Measurements from ENCODE around the gene PAX7. TPM values are rescaled to one million over a fixed set of nuclear protein-coding genes. Genes with fewer than 3 reads are reported as not detected.
"Not testable (repeated sequence)": the region's sequence is repeated elsewhere in the genome, so short reads cannot be mapped to it uniquely, and the experiment has no call there.

PAX7 gene
- not detected for total RNA-seq
- not detected for polyA plus RNA-seq
- long read RNA-seq, donor 1, result 0 reads
- long read RNA-seq, donor 2, result 0 reads
- long read RNA-seq, donor 3, result 0 reads

GRCh38 chr1:18630511-18631495, at the start of gene PAX7:
TSS of gene PAX7 (plus strand) at chr1:18630846. CDS start at chr1:18631604, 758 bp downstream.
- Histone ChIP-seq H3K27me3 (no peaks in the 10 kb centered on the region), H3K36me3 (no peaks in the 10 kb centered on the region), H3K4me3 (no peak within 1 kb of the TSS), H3K9me3 (no peaks in the 10 kb centered on the region), H3K4me1 (ENCODE audit: insufficient read depth) (no peaks in the 10 kb centered on the region), H3K27ac (no peak within 1 kb of the TSS)
- intact Hi-C loops (cut with DNase I), result no loop called here
- TF ChIP-seq EP300 (IDR thresholded peaks at IDR 0.05) (no peak), CTCF (IDR thresholded peaks at IDR 0.05) (no peak), POLR2A (IDR thresholded peaks at IDR 0.05) (no peak)
- 2% methylated on average over 70 of the region's 70 CpGs for WGBS, 3 donors
- no peak for DNase-seq

- no peaks in the 10 kb centered on the region for H3K27me3 ChIP-seq
- H3K9me3 ChIP-seq, result no peaks in the 10 kb centered on the region
- peak in 1 of 5 donors; percentile 52 for DNase-seq
- WGBS, 3 donors, result 15 to 17% (median 16%) methylated on average over 17 of the region's 17 CpGs
- H3K36me3 ChIP-seq, result no peaks in the 10 kb centered on the region
- no peaks in the 10 kb centered on the region for H3K4me1 ChIP-seq (ENCODE audit: insufficient read depth)
- no peak overlapping the region for H3K4me3 ChIP-seq
- no peak for TF ChIP-seq POLR2A (IDR thresholded peaks at IDR 0.05)
- TF ChIP-seq CTCF (IDR thresholded peaks at IDR 0.05), result no peak
- no peak for TF ChIP-seq EP300 (IDR thresholded peaks at IDR 0.05)
- H3K27ac ChIP-seq, result no peak overlapping the region
- intact Hi-C loops (cut with DNase I), result no loop called here
Observed at GRCh38 chr1:18581420-18581880, 49.2 kb upstream of the PAX7 start.

- H3K9me3 ChIP-seq, result no peaks in the 10 kb centered on the region
- DNase-seq, result no peak
- no peaks in the 10 kb centered on the region for H3K36me3 ChIP-seq
- 58 to 66% (median 60%) methylated on average over 5 of the region's 5 CpGs for WGBS, 3 donors
- H3K4me1 ChIP-seq (ENCODE audit: insufficient read depth), result no peaks in the 10 kb centered on the region
- no peak overlapping the region for H3K27ac ChIP-seq
- TF ChIP-seq CTCF (IDR thresholded peaks at IDR 0.05), result no peak
- no peak for TF ChIP-seq POLR2A (IDR thresholded peaks at IDR 0.05)
- no peak for TF ChIP-seq EP300 (IDR thresholded peaks at IDR 0.05)
- intact Hi-C loops (cut with DNase I), result no loop called here
- H3K4me3 ChIP-seq, result no peak overlapping the region
- H3K27me3 ChIP-seq, result no peaks in the 10 kb centered on the region
Observed at GRCh38 chr1:18582890-18583289, 47.8 kb upstream of the PAX7 start.

- Histone ChIP-seq H3K27me3 (no peaks in the 10 kb centered on the region), H3K9me3 (no peaks in the 10 kb centered on the region), H3K4me1 (ENCODE audit: insufficient read depth) (no peaks in the 10 kb centered on the region), H3K4me3 (no peak overlapping the region), H3K27ac (no peak overlapping the region), H3K36me3 (no peaks in the 10 kb centered on the region)
- no peak for TF ChIP-seq CTCF (IDR thresholded peaks at IDR 0.05)
- no peak for TF ChIP-seq POLR2A (IDR thresholded peaks at IDR 0.05)
- no peak for TF ChIP-seq EP300 (IDR thresholded peaks at IDR 0.05)
- intact Hi-C loops (cut with DNase I), result no loop called here
- DNase-seq, result peak in 1 of 5 donors; percentile 42
- WGBS, 3 donors, result 40 to 43% (median 40%) methylated on average over 7 of the region's 7 CpGs
Observed at GRCh38 chr1:18583326-18583941, 47.2 kb upstream of the PAX7 start.

- DNase-seq; H3K4me1 ChIP-seq (ENCODE audit: insufficient read depth); H3K9me3 ChIP-seq; H3K4me3 ChIP-seq; intact Hi-C loops (cut with DNase I); H3K36me3 ChIP-seq; H3K27me3 ChIP-seq; H3K27ac ChIP-seq: not testable (repeated sequence)
- 82 to 84% (median 83%) methylated on average over 4 of the region's 4 CpGs for WGBS, 3 donors
Observed at GRCh38 chr1:18586016-18586415, 44.6 kb upstream of the PAX7 start.
